GM19463 (cell line): ENCODE measurements around the gene TSPAN14.

Experiments
- ATAC-seq: cut with Tn5 transposase; IDR thresholded peaks from one replicate; pipeline ENCODE4 v1.9.1; 2021; ENCODE audit warnings: mild to moderate bottlenecking, moderate library complexity; ENCODE audit not compliant: unreplicated experiment

The TSPAN14 gene

DNA sequence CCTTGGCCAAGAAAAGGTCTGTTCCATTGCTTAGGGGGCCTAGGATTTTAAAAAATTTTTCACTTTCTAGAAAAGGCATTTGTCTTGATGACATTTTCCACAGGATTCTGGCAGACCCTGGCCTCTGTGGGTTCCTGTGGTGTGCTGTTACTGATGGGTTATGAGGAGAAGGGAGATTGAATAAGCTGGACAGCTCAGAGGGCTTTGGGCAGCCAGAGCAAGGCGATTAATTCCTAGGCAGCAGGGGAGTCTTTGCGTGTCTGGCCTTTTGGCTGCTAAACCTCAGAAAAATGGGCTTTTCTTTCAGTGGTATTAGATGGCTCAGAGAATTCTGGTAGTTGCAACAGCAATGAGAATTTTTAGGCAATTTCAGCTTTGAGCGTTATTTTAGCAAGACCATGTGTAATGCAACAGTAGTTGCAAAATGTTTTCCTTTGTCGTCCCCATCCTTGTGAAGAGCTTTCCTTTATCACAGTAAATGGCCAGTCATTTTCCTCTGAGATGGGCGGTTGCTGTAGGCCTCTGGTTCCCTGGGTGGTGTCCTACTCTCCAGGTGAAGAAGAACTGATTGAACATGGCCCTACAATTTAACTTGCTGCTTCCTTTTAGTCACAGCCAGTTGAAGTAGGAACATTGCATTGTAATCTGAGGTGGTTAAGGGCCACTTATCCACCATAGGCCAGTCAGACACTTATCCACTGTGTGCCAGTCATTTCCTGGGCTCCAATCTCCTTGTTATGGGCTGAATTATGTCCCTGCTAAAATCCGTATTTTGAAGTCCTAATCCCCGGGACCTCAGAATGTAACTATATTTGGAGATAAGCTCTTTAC, 126.7 kb downstream of the TSPAN14 start:
- ATAC-seq, result no peak

DNA sequence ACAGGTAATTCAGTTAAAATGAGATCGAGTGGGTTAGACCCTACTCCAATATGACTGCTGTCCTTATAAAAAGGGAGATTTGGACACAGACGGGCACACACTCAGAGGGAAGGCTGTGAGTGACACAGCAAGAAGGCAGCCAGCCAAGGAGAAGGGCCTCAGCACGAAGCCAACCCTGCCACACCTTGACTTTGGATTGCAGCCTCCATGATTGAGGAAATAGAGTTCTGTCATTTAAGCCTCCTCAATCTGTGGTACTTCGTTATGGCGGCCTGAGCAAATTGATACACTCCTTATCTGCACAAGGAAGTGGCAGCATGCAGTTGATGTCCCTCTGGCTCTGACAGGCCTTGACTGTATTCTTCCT, 127.3 kb downstream of the TSPAN14 start:
- no peak for ATAC-seq

GRCh38 chr10:80582286-80582960, 128.3 kb downstream of the TSPAN14 start:
- ATAC-seq, result no peak
